PC-3 (cell line): Measurements from ENCODE around the gene ATF6. TPM values are rescaled to one million over a fixed set of nuclear protein-coding genes. Genes with fewer than 3 reads are reported as not detected.

Experiments used
- ATAC-seq: fragments of 200-7000 bp; cut with Tn5 transposase; 2 replicates; pipeline ENCODE4 v1.9.1; 2020; ENCODE audit warnings: mild to moderate bottlenecking, moderate library complexity
- BruUV-seq: library from RNA; stranded (reverse); fragments of 400-500 nt; replicated peaks from 2 replicates; lab custom pipeline; 2021; lab: Mats Ljungman, UMichigan
- CTCF ChIA-PET: fragments of 300-600 bp; sonication (Branson Sonifier 250); formaldehyde crosslinking; loops from one replicate; lab custom pipeline; 2022; ENCODE audit warnings: antibody characterized with exemption; lab: Charles Lee
- POLR2A ChIA-PET: fragments of 300-600 bp; sonication (Branson Sonifier 250); formaldehyde crosslinking; loops from one replicate; lab custom pipeline; 2022; ENCODE audit warnings: antibody characterized with exemption; ENCODE audit not compliant: unreplicated experiment; lab: Charles Lee
- DNase-seq: peaks from one replicate; pipeline ENCODE4 v3.0.0-alpha.2; 2015
- H2AFZ ChIP-seq: fragments of 300-600 bp; sonication (generic); 2 replicates; pipeline ENCODE4 v1.6.0; 2016; ENCODE audit warnings: antibody characterized with exemption, low read length
- H3F3A ChIP-seq: fragments of 300-600 bp; sonication (generic); one replicate; pipeline ENCODE4 v1.6.0; 2017; ENCODE audit warnings: antibody characterized with exemption, low read length, control low read depth, mild to moderate bottlenecking; ENCODE audit not compliant: unreplicated experiment
- H3K27ac ChIP-seq: fragments of 300-600 bp; sonication (generic); 2 replicates; pipeline ENCODE4 v1.5.1; 2016; ENCODE audit warnings: mild to moderate bottlenecking, low read length
- H3K27me3 ChIP-seq: fragments of 300-600 bp; sonication (generic); 2 replicates; pipeline ENCODE4 v1.6.1; 2016; ENCODE audit warnings: low read length, mixed read lengths
- H3K36me3 ChIP-seq: fragments of 300-600 bp; sonication (generic); 2 replicates; pipeline ENCODE4 v1.6.1; 2016; ENCODE audit warnings: low read depth, mixed run types, low read length, mixed read lengths
- H3K4me1 ChIP-seq: fragments of 300-600 bp; sonication (generic); 2 replicates; pipeline ENCODE4 v1.5.1; 2016; ENCODE audit warnings: low read length; ENCODE audit not compliant: insufficient read depth
- H3K4me2 ChIP-seq: fragments of 300-600 bp; sonication (generic); 2 replicates; pipeline ENCODE4 v1.6.0; 2016; ENCODE audit warnings: low read length
- H3K4me3 ChIP-seq: fragments of 300-600 bp; sonication (generic); 2 replicates; pipeline ENCODE4 v1.5.1; 2016; ENCODE audit warnings: mild to moderate bottlenecking, low read length, mixed read lengths
- H3K79me2 ChIP-seq: fragments of 300-600 bp; sonication (generic); 2 replicates; pipeline ENCODE4 v1.6.1; 2017; ENCODE audit warnings: low read length, mixed read lengths
- H3K9ac ChIP-seq: fragments of 300-600 bp; sonication (generic); 2 replicates; pipeline ENCODE4 v1.6.0; 2016; ENCODE audit warnings: mild to moderate bottlenecking, low read length
- H3K9me2 ChIP-seq: fragments of 300-600 bp; sonication (generic); replicated peaks from 2 replicates; pipeline ENCODE4 v1.6.1; 2016; ENCODE audit warnings: mixed run types, low read length, mixed read lengths
- H3K9me3 ChIP-seq: fragments of 300-600 bp; sonication (generic); 2 replicates; pipeline ENCODE4 v1.6.1; 2016; ENCODE audit warnings: low read length, mixed read lengths
- H4K20me1 ChIP-seq: fragments of 300-600 bp; sonication (generic); 2 replicates; pipeline ENCODE4 v1.6.1; 2016; ENCODE audit warnings: low read length, mixed read lengths
- CTCF ChIP-seq: fragments of 300-600 bp; sonication (generic); conservative IDR thresholded peaks from 2 replicates; pipeline ENCODE4 v1.5.1; 2017; ENCODE audit warnings: antibody characterized with exemption, low read depth, mild to moderate bottlenecking, low read length
- EZH2 ChIP-seq: fragments of 300-600 bp; sonication (generic); IDR thresholded peaks from one replicate; pipeline ENCODE4 v1.6.1; 2017; ENCODE audit warnings: antibody characterized with exemption, mild to moderate bottlenecking, low read length; ENCODE audit not compliant: unreplicated experiment
- EZH2phosphoT487 ChIP-seq: fragments of 300-600 bp; sonication (generic); IDR thresholded peaks from 2 replicates; pipeline ENCODE4 v1.6.1; 2018; ENCODE audit warnings: mild to moderate bottlenecking, antibody characterized with exemption, low read length, borderline replicate concordance
- intact Hi-C: fragments of 100-400 bp; cut with micrococcal nuclease; formaldehyde crosslinking; loops from 2 replicates; pipeline ENCODE4 v1.9.0; 2023
- total RNA-seq: library from RNA; depleted of rRNA; stranded (reverse); fragments of >200 nt; gene quantifications from 2 replicates; pipeline ENCODE4 v1.2.3, GENCODE V29; 2014

The ATF6 gene
- total RNA-seq, 1 experiment from 2014 or later, result 19.7 TPM

- Histone ChIP-seq H3K27me3 (no peaks in the 10 kb centered on the region), H3K9me3 (no peaks in the 10 kb centered on the region), H3K9me2 (no peaks in the 10 kb centered on the region), H3K27ac (no peak overlapping the region), H3K4me2 (no peak overlapping the region), H3K4me3 (no peak overlapping the region), H4K20me1 (no peaks in the 10 kb centered on the region), H3K36me3 (peaks cover 8% of the 10 kb centered on the region; the same call in 1 of the 2 replicates), H3K9ac (no peak overlapping the region), H3F3A (no peaks in the 10 kb centered on the region), H2AFZ (no peak overlapping the region), H3K4me1 (no peaks in the 10 kb centered on the region), H3K79me2 (no peaks in the 10 kb centered on the region)
- ChIA-PET CTCF (no interaction called here), POLR2A (no interaction called here)
- TF ChIP-seq EZH2, result no peak
- no peak for TF ChIP-seq CTCF
- TF ChIP-seq EZH2phosphoT487, result no peak
- ATAC-seq, result no peak
- intact Hi-C loops, result no loop called here
- no TSS peak for BruUV-seq
- DNase-seq, result no peak
These were observed 77.0 kb downstream of the ATF6 start for GRCh38 chr1:161843156-161843555.

DNA sequence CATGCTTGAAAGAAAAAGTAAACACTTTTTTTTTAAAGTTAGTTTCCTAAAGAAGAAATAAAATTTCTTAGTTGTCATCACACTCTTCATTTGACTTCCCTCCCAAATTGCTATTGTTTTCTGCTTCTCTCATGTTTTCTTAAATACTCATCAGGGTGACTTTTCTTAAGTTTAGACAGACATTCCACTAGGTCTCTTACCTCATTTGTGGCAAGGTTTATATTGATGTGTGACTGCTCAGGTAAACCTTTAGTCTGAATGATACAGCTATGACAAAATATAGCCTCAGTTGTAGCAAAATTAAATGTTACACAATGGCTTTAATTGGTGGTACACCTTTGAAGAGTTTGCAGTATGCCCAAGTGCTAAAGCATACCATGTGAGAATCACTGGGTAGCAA lies 78.6 kb downstream of the ATF6 start:
- H3K9ac ChIP-seq, result no peak overlapping the region
- no peaks in the 10 kb centered on the region for H3K79me2 ChIP-seq
- TF ChIP-seq EZH2phosphoT487 (no peak), CTCF (no peak), EZH2 (no peak)
- H3K4me1 ChIP-seq, result no peaks in the 10 kb centered on the region
- no peaks in the 10 kb centered on the region for H4K20me1 ChIP-seq
- no peaks in the 10 kb centered on the region for H3K9me3 ChIP-seq
- no peaks in the 10 kb centered on the region for H3K9me2 ChIP-seq
- intact Hi-C loops, result loop anchor here (5.0 kb wide), 1 partner anchor 52 kb away; no protein-coding TSS in a partner anchor
- no peaks in the 10 kb centered on the region for H3K27me3 ChIP-seq
- H3K27ac ChIP-seq, result no peak overlapping the region
- peaks cover 8% of the 10 kb centered on the region; the same call in 1 of the 2 replicates for H3K36me3 ChIP-seq
- DNase-seq, result no peak
- no peak overlapping the region for H2AFZ ChIP-seq
- no peak overlapping the region for H3K4me2 ChIP-seq
- no peaks in the 10 kb centered on the region for H3F3A ChIP-seq
- no TSS peak for BruUV-seq
- H3K4me3 ChIP-seq, result no peak overlapping the region
- ChIA-PET CTCF (interaction anchor here (0.6 kb wide), 1 partner anchor 192 kb away, joined by 3 read pairs; no protein-coding TSS in a partner anchor), POLR2A (no interaction called here)
- no peak for ATAC-seq

DNA sequence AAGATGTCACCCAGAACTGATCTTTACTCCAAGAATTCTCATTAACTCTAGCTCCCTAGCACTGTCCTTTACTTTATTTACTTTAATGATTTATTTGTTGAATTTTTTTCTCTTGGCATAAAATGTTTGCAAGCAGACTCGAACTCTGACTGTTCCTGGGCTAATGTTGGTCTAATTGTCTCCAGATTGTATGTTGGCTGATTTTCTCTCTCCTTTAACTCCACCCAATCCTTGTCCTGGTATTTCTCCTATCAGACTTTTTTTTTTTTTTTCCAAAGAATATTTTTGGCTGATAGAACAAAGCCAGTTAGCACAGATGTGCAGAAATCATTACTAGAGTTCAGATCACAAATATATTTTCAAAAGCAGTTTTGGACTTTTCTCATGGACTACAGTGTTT lies 82.6 kb downstream of the ATF6 start:
- no peak for TF ChIP-seq CTCF
- TF ChIP-seq EZH2, result no peak
- TF ChIP-seq EZH2phosphoT487, result no peak
- Histone ChIP-seq H3K4me3 (no peak overlapping the region), H3K36me3 (peaks cover 19% of the 10 kb centered on the region), H4K20me1 (no peaks in the 10 kb centered on the region), H3K79me2 (no peaks in the 10 kb centered on the region), H3K4me2 (no peak overlapping the region), H3K9ac (no peak overlapping the region), H3K9me2 (no peaks in the 10 kb centered on the region), H3K27ac (no peak overlapping the region), H3F3A (no peaks in the 10 kb centered on the region), H2AFZ (no peak overlapping the region), H3K9me3 (no peaks in the 10 kb centered on the region), H3K4me1 (no peaks in the 10 kb centered on the region), H3K27me3 (no peaks in the 10 kb centered on the region)
- ChIA-PET CTCF (no interaction called here), POLR2A (no interaction called here)
- intact Hi-C loops, result loop anchor here (5.0 kb wide), 1 partner anchor 56 kb away; no protein-coding TSS in a partner anchor
- DNase-seq, result no peak
- ATAC-seq, result no peak; the same call in 1 of the 2 replicates
- no TSS peak for BruUV-seq
